HG03196 (cell line): Measurements from ENCODE around the gene HELZ.

Source experiments
- ATAC-seq: cut with Tn5 transposase; IDR thresholded peaks from one replicate; pipeline ENCODE4 v1.9.1; 2021; ENCODE audit not compliant: unreplicated experiment

HELZ gene

GRCh38 chr17:67196422-67196821 is 48.6 kb downstream of the HELZ start:
- no peak for ATAC-seq

- no peak for ATAC-seq
Measured at GRCh38 chr17:67194134-67194533, 50.9 kb downstream of the HELZ start.

DNA sequence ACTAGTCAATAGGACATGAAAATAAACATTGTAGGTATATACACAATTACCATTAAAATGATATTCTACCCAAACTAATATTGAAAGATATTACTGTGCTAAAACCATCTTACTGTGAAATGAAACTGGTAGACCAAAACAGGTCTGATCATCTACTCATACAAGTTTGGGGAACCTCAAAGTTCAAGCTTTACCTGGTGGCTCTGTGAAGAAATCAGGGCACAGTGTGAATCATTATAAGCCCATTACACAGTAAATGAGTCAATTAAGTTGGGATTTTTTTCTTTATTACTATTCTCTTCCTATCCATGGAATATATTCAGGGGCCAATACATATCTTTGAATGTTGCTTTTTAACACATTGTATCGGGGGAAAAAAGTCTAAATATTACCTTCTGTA is 57.1 kb downstream of the HELZ start:
- no peak for ATAC-seq

GRCh38 chr17:67186782-67187181 is 58.2 kb downstream of the HELZ start:
- no peak for ATAC-seq

DNA sequence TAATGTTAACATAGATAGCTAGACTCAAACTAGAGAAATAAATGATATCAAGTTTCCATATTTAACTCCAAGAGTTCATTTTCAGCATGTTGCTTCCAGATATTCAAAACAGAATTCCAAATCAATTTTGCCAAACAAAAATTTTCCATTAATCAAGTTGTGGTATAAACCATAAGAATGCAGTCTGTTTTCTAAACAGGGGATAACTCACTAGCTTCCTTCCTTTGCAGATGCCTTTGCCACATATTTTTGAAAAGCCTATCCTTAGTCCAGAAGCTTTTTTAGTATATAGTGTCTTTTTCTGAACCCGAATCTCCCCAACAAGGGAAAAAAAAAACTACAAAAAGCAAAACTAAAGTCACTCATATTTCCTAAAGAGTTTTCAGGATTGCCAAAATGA is 61.5 kb downstream of the HELZ start:
- no peak for ATAC-seq

- ATAC-seq, result no peak
Measured at GRCh38 chr17:67181825-67182224, 63.2 kb downstream of the HELZ start.

- ATAC-seq, result no peak
Measured at GRCh38 chr17:67180275-67180674, 64.7 kb downstream of the HELZ start.

GRCh38 chr17:67178555-67178954 is 66.4 kb downstream of the HELZ start:
- ATAC-seq, result no peak

DNA sequence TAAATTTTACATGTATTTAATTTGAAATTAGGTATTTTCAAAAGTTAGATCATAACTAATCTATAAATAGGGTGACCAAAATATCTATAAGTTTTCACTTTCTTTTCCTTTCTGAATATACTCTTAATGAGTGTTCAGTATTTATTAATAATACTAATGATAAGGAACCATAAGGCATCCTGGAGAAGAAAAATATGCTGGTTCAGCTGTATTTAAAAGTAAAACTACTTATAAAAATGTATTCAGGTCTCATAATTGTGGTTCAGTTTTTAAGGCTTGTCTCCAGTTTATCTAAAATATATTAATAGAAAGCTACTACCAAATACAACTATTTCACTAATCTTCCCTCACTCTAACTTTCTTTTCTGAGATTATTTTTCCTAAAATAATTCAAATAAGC is 67.3 kb downstream of the HELZ start:
- ATAC-seq, result no peak

GRCh38 chr17:67174190-67174589 is 70.8 kb downstream of the HELZ start:
- no peak for ATAC-seq

DNA sequence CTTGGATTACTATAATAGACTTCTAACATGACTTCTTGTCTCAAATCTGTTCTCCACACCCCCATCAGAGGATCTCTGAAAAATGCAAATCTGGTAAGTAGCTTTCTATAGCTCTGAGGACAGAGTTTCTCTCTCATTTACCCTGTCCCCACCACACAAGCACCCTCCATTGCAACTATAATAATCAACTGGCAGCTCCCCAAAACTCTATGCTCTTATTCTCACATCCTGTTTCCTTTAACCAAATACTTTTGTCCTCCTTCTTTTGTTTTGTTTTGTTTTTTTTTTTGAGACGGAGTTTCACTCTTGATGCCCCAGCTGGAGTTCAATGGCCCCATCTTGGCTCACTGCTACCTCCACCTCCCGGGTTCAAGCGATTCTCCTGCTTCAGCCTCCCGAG is 73.4 kb downstream of the HELZ start:
- peak; percentile 81 for ATAC-seq

- no peak for ATAC-seq
Measured at GRCh38 chr17:67168496-67168895, 76.5 kb downstream of the HELZ start.

- ATAC-seq, result no peak
Measured at GRCh38 chr17:67165201-67165600, 79.8 kb downstream of the HELZ start.

DNA sequence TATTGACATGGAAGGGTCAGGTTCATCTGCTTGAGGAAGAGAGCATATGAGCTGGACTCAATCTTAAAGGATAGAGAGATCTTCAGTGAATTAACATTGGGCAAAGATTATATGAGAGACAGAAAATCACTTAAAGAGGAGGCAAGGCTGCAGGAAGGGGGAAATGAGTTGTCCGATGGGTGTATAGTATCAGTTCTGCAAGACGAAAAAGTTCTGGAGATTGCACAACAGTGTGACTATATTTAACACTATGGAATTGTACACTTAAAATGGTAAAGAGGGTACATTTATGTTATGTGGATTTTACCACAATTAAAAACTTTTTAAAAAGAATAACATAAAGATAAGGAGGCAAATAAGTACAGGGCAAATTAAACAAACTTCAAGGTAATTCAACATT is 80.7 kb downstream of the HELZ start:
- ATAC-seq, result no peak

- no peak for ATAC-seq
Measured at GRCh38 chr17:67162771-67163170, 82.2 kb downstream of the HELZ start.

DNA sequence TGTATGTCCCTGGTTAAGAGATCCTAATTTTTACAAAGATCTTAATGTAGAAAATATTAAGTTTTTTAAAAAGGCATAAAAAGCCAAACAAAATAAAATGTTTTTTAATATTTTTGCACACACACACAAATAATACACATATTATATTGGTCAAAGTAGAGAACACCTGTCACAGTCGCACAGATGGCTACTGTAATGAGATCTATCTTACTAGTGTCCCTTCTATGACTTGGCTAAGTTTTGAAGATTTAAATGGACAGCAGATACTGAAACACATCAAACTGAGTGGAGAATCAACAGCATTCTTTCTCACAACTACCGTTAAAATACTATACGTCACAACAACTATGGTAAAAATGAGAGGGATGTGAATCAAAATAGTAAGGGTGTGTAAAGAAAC is 83.4 kb downstream of the HELZ start:
- no peak for ATAC-seq

- no peak for ATAC-seq
Measured at GRCh38 chr17:67160791-67161190, 84.2 kb downstream of the HELZ start.

GRCh38 chr17:67157732-67158639 is 87.0 kb downstream of the HELZ start:
- ATAC-seq, result no peak

GRCh38 chr17:67156269-67157199 is 88.5 kb downstream of the HELZ start:
- no peak for ATAC-seq

DNA sequence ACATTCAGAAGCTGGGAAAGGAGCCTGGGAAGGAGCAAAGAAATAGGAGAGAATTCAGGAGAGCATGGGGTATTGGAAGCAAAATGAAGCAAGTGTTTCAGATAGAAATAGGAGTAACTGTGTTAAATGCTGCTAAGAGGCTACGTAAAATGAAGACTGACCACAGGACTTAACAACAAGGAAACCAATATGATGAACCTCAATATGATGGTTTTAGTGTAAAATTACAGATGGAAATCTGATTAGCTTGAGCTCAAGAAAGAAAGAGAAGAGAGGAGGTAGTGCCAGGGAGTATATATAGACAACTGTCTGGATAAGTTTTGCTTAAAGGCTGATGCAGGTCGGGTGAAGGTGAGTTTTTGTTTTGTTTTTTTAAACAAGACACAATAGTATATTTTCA is 92.2 kb downstream of the HELZ start:
- ATAC-seq, result no peak

- no peak for ATAC-seq
Measured at GRCh38 chr17:67151717-67152116, 93.3 kb downstream of the HELZ start.

DNA sequence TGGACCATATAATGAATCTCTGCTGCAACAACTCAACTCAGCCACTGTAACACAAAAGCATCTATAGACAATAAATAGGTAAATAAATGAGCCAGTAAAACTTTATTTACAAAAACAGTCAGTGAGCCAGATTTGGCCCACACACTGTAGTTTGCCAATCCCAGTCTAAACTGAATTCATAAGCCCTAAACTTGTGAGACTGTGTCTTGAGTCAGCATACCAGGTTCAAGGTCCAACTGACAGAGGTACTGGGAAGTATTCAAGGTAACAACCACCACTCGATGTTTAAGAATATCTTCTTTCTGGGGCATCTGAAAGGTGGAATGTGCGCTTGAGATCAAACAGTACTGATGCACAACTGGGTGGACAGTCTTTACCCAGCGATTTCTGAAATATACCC is 94.2 kb downstream of the HELZ start:
- ATAC-seq, result no peak
